Dedifferentiated amniotic fluid mesenchymal stem cell (primary cell): ENCODE results near the gene PRH2.

Source experiments
- DNase-seq: peaks from one replicate; pipeline ENCODE4 v3.0.0-alpha.2; 2016; ENCODE audit errors: extremely low spot score

Gene PRH2

DNA sequence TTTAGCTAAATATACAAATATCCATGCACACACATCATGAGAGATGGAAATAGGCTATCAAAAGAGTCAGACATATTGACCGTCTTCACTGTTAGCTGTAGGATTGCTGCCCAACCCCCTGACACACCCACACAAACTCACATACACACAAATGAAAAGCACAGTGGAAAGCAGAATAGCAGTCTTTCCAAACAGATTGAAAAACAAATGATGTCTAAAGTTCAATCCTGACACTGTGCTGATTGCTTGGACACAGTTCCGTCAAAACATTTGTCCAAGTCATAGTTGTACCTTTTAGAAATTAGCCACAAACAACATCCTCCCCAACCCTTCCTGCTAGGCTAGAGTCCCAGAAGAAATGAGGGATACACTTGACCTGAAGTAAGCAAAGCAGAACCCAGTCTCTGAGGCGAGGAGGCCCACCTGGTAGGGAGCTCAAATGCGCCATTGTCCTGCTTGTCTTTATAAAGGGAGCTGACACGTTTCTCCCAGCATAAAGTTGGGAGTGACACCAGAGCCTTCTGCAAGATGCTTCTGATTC, at the start of gene PRH2:
Gene PRH2, plus strand, starts transcription at position 491 of the 541 bp plus-strand sequence. Its CDS starts 38 bp downstream, at position 529.
- DNase-seq, result no peak

- DNase-seq, result no peak
These were observed 44.8 kb upstream of the PRH2 start, which contains the start of gene PRH1 for GRCh38 chr12:10884086-10884725. TSS of gene PRH1 (minus strand) at chr12:10884255. CDS start at chr12:10884217, 38 bp downstream.

DNA sequence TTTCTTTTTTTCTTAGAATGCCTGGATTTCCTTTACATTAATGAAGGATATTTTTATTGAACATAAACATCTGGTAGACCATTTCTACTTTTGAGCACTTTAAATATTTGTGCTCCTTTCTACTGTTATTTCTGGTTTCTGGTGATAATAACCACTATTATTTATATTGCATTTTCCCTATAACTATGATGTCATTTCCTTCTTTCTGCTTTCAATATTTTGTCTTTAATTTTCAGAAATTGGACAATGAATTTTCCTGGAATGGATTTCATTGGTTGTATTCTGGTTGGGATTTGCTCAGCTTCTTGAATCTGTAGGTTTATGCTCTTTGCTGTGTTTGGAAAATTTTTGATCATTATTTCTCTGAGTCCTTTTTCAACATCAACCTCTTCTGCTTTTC, 39.8 kb upstream of the PRH2 start:
- DNase-seq, result no peak

GRCh38 chr12:10891937-10892336, 37.1 kb upstream of the PRH2 start:
- no peak for DNase-seq

GRCh38 chr12:10896854-10897253, 32.2 kb upstream of the PRH2 start:
- DNase-seq, result no peak

DNA sequence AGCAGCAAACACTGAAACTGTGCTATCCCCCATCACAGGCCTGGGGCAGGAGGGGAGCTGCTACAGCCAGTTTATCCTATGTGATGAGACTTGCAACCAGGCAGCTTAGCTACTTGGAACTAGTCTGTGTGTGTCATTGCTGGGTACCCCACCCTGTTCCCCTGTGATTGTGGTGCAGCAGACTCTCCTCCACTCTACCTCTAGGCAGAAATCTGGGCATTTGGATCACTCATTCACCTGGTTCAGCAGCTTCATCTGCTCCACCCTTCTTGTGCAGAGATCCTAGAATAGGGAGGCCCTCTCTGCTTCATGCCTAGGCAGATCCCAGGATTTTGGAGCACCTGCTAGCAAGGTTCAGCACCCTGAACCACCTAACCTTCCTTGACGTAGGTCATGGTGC, 28.5 kb upstream of the PRH2 start:
- DNase-seq, result no peak

GRCh38 chr12:10900972-10901371, 28.1 kb upstream of the PRH2 start:
- DNase-seq, result no peak

DNA sequence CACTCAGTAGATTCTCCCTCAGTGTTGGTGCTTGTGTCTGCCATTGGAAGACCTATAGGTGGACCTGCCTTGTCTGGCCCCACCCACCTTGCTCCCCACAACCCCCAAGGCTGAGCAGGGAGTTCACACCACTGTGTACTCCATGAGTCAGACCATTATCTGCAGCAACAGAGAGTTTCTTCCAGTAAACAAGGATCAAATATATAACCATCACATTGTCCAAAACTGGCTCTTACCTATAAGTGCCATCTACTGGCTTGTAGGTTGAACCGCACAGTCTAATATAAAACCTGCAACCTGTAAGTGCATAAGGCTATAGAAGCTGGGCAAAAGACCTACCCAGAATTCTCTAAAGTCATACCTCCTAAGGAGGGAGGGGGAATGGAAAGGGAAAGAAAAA, 27.6 kb upstream of the PRH2 start:
- DNase-seq, result no peak

GRCh38 chr12:10904686-10905085, 24.4 kb upstream of the PRH2 start:
- DNase-seq, result no peak

DNA sequence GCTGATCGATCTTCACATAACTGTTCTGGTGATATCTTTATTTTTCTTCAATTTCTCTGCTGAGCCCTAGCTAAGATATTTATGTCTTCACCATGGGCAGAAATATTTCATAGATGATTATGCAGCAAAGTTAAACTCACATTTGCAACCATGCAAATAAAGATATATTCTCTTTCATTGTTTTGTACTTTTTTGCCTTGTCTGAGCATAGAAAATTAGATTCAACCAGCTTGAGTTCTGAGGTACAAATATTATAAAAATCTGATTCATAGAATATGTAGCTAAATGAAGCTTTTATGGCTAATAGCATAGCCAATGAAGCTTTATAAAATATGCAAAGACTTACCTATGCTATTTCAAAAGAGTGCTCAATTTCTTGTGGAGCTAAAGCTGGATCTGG, 19.6 kb upstream of the PRH2 start, which contains the start of gene TAS2R13:
Gene TAS2R13, minus strand, starts transcription at position 101 of the 400 bp plus-strand sequence. CDS start 264 bp downstream, outside the sequence.
- no peak for DNase-seq

DNA sequence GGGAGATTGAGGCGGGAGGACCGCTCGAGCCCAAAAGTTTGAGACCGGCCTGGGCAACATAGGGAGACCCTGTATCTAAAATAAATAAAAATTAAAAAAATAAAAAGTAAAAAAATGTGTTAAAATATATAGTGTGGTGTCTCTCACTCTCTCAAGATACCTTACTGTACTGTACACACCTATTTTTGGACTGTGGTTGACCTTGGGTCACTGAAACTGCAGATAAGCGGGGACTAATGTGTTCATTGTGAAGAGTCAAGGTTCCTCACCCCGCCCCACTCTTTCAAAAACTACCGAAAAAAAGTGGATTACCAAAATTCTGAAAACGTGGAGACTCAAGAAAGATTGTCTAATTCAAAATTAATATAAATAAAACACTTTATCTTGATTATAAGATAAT, 18.7 kb upstream of the PRH2 start:
- no peak for DNase-seq

- DNase-seq, result no peak
These were observed 9.2 kb upstream of the PRH2 start for GRCh38 chr12:10919809-10920208.

GRCh38 chr12:10926269-10926668, 2.8 kb upstream of the PRH2 start:
- DNase-seq, result no peak

DNA sequence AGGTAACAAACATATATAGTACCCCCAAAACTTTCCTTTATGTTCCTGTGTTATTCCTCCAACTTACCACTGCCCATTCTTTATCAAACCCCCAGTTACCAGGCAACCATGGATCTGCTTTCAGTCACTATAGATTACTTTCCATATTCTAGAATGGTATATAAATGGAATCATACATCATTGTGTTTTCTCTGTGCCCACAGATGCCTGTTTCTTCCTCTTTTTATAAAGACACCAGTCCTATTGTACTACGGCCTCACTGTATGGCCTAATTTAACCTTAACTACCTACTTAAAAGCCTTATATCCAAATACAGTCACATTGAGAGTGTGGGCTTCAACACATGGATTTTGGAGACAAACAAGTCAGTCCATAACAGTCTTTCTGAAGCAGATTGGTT, 7.5 kb downstream of the PRH2 start:
- DNase-seq, result no peak

GRCh38 chr12:10939163-10939562, 10.1 kb downstream of the PRH2 start, which contains the start of gene TAS2R14:
TSS of gene TAS2R14 (minus strand) at chr12:10939263. CDS start at chr12:10939207, 56 bp downstream.
- no peak for DNase-seq

DNA sequence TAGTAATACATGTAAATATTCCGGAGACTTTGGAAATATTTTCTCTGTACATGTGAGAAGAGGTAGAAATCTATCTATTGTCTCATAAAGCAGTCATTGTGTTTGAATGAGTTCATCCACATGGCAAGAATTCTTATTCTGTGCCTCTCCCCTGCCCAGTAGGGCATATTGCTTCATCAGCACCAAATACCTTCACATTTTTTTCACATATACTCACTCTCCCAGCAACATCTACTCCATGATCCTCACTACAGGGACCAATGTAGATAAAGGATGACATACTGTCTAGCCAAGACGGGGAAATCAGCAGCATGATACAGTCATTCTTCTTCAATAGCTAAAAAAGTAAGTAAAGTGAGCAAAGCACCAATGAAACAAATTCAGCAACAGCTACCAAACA, 11.4 kb downstream of the PRH2 start:
- DNase-seq, result peak; percentile 38

DNA sequence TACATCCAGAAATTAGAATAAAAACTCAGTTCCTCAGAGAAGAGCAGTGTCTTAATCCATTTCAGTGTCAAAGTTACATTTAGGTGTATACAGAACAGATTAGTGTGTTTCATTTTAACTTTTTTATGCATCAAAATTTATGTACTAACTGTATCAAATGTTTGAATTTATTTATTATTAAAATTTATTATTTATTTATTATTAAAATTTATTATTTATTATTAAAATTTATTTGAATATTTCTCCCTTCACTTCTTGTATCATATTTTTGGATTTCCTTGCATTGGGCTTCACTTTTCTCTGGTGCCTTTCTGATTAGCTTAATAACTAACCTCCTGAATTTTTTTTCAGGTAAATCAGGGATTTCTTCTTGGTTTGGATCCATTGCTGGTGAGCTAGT, 12.3 kb downstream of the PRH2 start:
- no peak for DNase-seq

DNA sequence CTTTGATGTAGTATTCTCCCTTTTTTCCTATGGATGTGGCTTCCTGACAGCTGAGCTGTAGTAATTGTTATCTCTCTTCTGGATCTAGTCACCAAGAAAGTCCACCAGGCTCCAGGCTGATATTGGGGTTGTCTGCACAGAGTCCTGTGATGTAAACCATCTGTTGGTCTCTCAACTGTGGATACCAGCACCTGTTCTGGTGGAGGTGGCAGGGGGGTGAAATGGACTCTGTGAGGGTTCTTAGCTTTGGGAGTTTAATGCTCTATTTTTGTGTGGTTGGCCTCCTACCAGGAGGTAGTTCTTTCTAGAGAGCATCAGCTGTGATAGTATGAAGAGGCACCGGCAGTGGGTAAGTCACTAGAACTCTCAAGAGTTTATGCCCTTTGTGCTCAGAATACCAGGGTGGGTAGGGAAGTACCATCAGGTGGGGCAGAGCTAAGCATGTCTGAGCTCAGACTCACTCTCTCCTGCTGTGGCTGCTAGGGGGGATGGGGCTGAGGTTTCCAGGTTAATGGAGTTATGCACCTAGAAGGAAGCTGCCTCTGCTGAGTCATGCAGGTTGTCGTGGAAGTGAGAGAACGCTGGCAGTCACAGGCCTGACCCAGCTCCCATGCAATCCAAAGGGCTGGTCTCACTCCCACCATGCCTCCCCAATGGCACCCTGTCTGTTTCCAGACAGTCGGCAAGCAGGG, 13.0 kb downstream of the PRH2 start:
- DNase-seq, result no peak

- no peak for DNase-seq
These were observed 14.1 kb downstream of the PRH2 start for GRCh38 chr12:10943167-10943566.

- DNase-seq, result no peak
These were observed 23.6 kb downstream of the PRH2 start for GRCh38 chr12:10952645-10953044.

DNA sequence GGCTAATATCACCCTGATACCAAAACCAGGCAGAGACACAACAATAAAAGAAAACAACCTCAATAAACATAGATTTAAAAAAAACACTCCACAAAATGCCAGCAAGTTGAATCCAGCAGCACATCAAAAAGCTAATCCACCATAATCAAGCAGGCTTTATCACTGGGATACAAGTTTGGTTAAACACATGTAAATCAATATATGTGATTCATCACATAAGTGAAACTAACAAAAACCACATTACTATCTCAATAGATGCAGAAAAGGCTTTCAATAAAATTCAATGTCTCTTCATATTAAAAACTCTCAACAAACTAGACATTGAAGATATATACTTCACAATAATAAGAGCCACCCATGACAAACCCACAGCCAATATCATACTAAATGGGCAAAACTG, 27.0 kb downstream of the PRH2 start:
- DNase-seq, result no peak

DNA sequence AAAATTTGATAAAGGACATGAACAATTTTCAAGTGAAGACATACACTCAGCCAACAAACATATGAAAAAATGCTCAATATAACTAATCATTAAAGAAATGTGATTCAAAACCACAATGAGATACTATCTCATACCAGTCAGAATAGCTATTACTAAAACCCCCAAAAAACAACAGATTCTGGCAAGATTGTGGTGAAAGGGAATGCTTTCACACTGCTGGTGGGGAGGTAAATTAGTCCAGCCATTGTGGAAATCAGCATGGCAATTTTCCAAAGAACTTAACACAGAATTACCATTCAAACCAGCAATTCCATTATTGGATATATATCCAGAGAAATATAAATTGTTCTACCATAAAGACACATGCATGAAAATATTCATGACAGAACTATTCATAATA, 28.7 kb downstream of the PRH2 start:
- no peak for DNase-seq

- DNase-seq, result no peak
These were observed 30.8 kb downstream of the PRH2 start for GRCh38 chr12:10959804-10960203.
